Measurements from ENCODE around the gene BEND6. TPM values are rescaled to one million over a fixed set of nuclear protein-coding genes. Genes with fewer than 3 reads are reported as not detected.
"Not testable (repeated sequence)": the region's sequence is repeated elsewhere in the genome, so short reads cannot be mapped to it uniquely, and the experiment has no call there.

BEND6 gene
- total and polyA plus RNA-seq, 2 of the 13 experiments (the other 11 are each of a cell fraction or from before 2014, with no cell fraction given): 0.20 to 0.21 TPM

DNA sequence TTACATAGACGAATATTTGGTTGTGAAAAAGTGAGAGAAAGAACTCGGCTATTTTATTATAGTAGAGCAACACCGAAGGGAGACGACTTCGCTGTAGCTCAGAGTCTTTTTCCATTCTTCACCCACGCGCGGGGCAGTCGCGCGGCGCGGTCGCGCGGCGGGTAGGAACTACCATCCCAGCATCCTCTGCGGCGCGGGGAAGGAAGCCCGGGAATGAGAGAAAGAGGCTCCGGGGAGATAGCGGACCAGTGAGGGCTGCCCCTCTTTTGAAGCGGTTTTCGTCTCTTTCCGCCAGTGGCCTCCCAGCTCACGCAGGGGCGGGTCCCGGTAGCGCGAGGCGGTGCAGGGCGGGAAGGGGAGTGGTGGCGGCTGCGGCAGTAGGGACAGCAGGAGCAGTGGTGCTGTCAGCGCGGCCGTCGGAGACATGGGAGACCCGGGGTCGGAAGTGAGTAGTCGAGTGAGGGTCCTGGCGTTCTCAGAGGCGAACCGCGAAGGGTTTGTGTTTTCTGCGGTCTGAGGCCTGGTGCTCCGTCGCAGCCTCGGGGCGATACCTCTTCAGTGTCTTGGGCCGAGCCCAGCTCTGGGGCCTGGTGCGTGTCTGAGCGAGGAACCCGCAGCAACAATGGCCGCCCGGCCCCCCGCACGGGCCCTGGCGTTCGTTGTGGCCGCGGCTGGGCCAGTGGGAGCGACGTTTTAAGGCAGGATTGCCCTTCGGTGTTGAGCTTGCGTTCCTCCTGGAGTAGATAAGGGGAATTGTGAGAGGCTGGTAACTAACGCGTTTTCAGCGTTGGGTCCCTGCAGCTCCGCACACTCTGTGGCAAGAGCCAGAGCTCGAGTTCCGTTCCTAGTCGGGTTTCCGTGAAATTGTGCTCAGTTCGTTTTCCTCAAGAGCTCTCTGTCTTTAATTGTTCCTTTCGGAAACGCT, 91.7 kb downstream of the BEND6 start, which contains the start of gene KIAA1586:
KIAA1586 (plus strand) TSS at position 362 of the 925 bp plus-strand sequence; CDS start at position 425, 63 bp downstream.
- POLR2A ChIA-PET: interaction anchor here (0.8 to 1.9 kb wide), 6 partner anchors 9 to 126 kb away, joined by 3 to 5 read pairs (median 3); partner anchors contain the start of genes BAG2, BEND6 and ZNF451
- in situ Hi-C loops (cut with HindIII; ENCODE audit: extremely low pct_ligation_motif_present, low pct_unique_long_range_greater_than_20kb): loop anchor here (25.0 kb wide), 1 partner anchor 266 kb away; the partner anchor contains the start of gene PRIM2
- H3K27me3 ChIP-seq (ENCODE audit: control insufficient read depth in 1 of 2, insufficient read depth in 2 of 2, low read length in 2 of 2); H3K9me3 ChIP-seq (ENCODE audit: low read length); H4K20me1 ChIP-seq (ENCODE audit: insufficient read depth, low read length); BruUV-seq (replicated peaks); CTCF ChIA-PET (ENCODE audit: low intra/inter-chr PET ratio, low total read pairs): not testable (repeated sequence)
- peak; percentile 34 for FAIRE-seq
- intact Hi-C loops (cut with micrococcal nuclease; ENCODE audit: unreplicated experiment): loop anchor here (1.0 to 5.0 kb wide), 4 partner anchors 42 to 171 kb away; partner anchors contain the start of genes BAG2 and BEND6
- whole genome bisulfite sequencing (ENCODE audit: low lambda C conversion rate): 0% methylated on average over 40 of the region's 78 CpGs
- DNase-seq (ENCODE audit: low spot score): peak; percentile 91
- Histone ChIP-seq H3K4me1 (ENCODE audit: insufficient read depth, low read length) (peaks cover 29% of the 10 kb centered on the region), H3K9ac (ENCODE audit: insufficient read depth, low read depth, low read length) (peak within 1 kb of the TSS; percentile 53), H3K79me2 (ENCODE audit: insufficient read depth, low read length) (peaks cover 34% of the 10 kb centered on the region), H2AFZ (ENCODE audit: low read length) (peak within 1 kb of the TSS; percentile 67), H3K4me2 (ENCODE audit: low read depth, low read length) (peak within 1 kb of the TSS; percentile 69), H3K27ac (ENCODE audit: extremely low read length, insufficient read depth, low read length) (peak within 1 kb of the TSS; percentile 58), H3K36me3 (replicated peaks in 1 of 2; ENCODE audit: control insufficient read depth in 1 of 2, insufficient read depth in 2 of 2, low read length in 2 of 2) (peaks cover 4 to 14% of the 10 kb centered on the region in 2 experiments; a peak in 4 of 5 replicates), H3K4me3 (replicated peaks in 1 of 3; ENCODE audit: insufficient read depth in 1 of 3, low read depth in 2 of 3, low read length in 3 of 3) (peak within 1 kb of the TSS; percentile 62 to 69 (median 63))
- ATAC-seq: peak; percentile 99
- TF ChIP-seq SRY (CRISPR knock-in tag; IDR thresholded peaks at IDR 0.05): peak; percentile 73
- TF ChIP-seq NCOA2 (CRISPR knock-in tag; IDR thresholded peaks at IDR 0.05): peak; percentile 48; the same call in 1 of the 2 replicates
- TF ChIP-seq ZNF883 (CRISPR knock-in tag; IDR thresholded peaks at IDR 0.05; ENCODE audit: not compliant biosample characterization): peak; percentile 85
- TF ChIP-seq KDM2A (CRISPR knock-in tag; IDR thresholded peaks at IDR 0.05; ENCODE audit: borderline replicate concordance, low read depth): peak; percentile 90
- TF ChIP-seq BCL6 (CRISPR knock-in tag; IDR thresholded peaks at IDR 0.05): peak; percentile 59; the same call in 1 of the 2 replicates
- peak; percentile 86 for TF ChIP-seq GATAD1 (CRISPR knock-in tag; IDR thresholded peaks at IDR 0.05)
- TF ChIP-seq NR2C2 (CRISPR knock-in tag; IDR thresholded peaks at IDR 0.05; ENCODE audit: borderline replicate concordance): peak; percentile 70
- TF ChIP-seq FOXO1 (CRISPR knock-in tag; IDR thresholded peaks at IDR 0.05): peak; percentile 62; the same call in 1 of the 2 replicates
- TF ChIP-seq ZNF317 (CRISPR knock-in tag; IDR thresholded peaks at IDR 0.05): peak; percentile 46; the same call in 1 of the 2 replicates
- TF ChIP-seq THAP9 (CRISPR knock-in tag; IDR thresholded peaks at IDR 0.05; ENCODE audit: borderline replicate concordance): peak; percentile 79; the same call in 1 of the 2 replicates
- TF ChIP-seq PHF5A (CRISPR knock-in tag; IDR thresholded peaks at IDR 0.05; ENCODE audit: low read depth, unreplicated experiment): peak; percentile 45
- peak; percentile 90 for TF ChIP-seq ZBTB7A (CRISPR knock-in tag; IDR thresholded peaks at IDR 0.05)
- TF ChIP-seq IKZF4 (CRISPR knock-in tag; IDR thresholded peaks at IDR 0.05; ENCODE audit: borderline replicate concordance, low read depth, not compliant biosample characterization): peak; percentile 89
- TF ChIP-seq, protein P1, sequence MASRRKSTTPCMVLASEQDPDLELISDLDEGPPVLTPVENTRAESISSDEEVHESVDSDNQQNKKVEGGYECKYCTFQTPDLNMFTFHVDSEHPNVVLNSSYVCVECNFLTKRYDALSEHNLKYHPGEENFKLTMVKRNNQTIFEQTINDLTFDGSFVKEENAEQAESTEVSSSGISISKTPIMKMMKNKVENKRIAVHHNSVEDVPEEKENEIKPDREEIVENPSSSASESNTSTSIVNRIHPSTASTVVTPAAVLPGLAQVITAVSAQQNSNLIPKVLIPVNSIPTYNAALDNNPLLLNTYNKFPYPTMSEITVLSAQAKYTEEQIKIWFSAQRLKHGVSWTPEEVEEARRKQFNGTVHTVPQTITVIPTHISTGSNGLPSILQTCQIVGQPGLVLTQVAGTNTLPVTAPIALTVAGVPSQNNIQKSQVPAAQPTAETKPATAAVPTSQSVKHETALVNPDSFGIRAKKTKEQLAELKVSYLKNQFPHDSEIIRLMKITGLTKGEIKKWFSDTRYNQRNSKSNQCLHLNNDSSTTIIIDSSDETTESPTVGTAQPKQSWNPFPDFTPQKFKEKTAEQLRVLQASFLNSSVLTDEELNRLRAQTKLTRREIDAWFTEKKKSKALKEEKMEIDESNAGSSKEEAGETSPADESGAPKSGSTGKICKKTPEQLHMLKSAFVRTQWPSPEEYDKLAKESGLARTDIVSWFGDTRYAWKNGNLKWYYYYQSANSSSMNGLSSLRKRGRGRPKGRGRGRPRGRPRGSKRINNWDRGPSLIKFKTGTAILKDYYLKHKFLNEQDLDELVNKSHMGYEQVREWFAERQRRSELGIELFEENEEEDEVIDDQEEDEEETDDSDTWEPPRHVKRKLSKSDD (CRISPR knock-in tag; IDR thresholded peaks at IDR 0.05; ENCODE audit: low read depth): peak; percentile 83
